Measurements from ENCODE around the gene RAB30.

- no peak for TF ChIP-seq CTCF (IDR thresholded peaks at IDR 0.05)
- TF ChIP-seq POLR2A (IDR thresholded peaks at IDR 0.05): no peak
These were observed 43.9 kb upstream of the RAB30 start for GRCh38 chr11:83115551-83115950.
